Coronary artery (tissue), 2 donors: Measurements from ENCODE around the gene AGBL1.
"Not testable (repeated sequence)": the region's sequence is repeated elsewhere in the genome, so short reads cannot be mapped to it uniquely, and the experiment has no call there.

Source experiments
- DNase-seq: peaks from one replicate; pipeline ENCODE4 v3.0.0-alpha.2; 2017; ENCODE audit warnings: low spot score
- H3K27ac ChIP-seq, 2 donors: fragments of 200-600 bp; sonication (generic); one replicate each; pipeline ENCODE4 v1.5.1; 2016 to 2019
- H3K4me3 ChIP-seq: fragments of 200-600 bp; sonication (generic); 2 replicates; pipeline ENCODE4 v1.5.1; 2016; ENCODE audit warnings: mild to moderate bottlenecking, moderate library complexity
- CTCF ChIP-seq: fragments of 200-600 bp; sonication (generic); IDR thresholded peaks from one replicate; pipeline ENCODE4 v1.5.1; 2019; ENCODE audit warnings: antibody characterized with exemption

The AGBL1 gene

GRCh38 chr15:86506401-86506800 is 426.7 kb downstream of the AGBL1 start:
- TF ChIP-seq CTCF, result no peak
- no peak overlapping the region for H3K4me3 ChIP-seq
- no peak overlapping the region for H3K27ac ChIP-seq
- DNase-seq, result no peak

GRCh38 chr15:86515625-86516024 is 436.0 kb downstream of the AGBL1 start:
- TF ChIP-seq CTCF, result no peak
- DNase-seq, result no peak
- no peak overlapping the region for H3K4me3 ChIP-seq
- no peak overlapping the region for H3K27ac ChIP-seq

GRCh38 chr15:86522721-86523120 is 443.1 kb downstream of the AGBL1 start:
- no peak for DNase-seq
- no peak overlapping the region for H3K4me3 ChIP-seq
- no peak for TF ChIP-seq CTCF
- no peak overlapping the region for H3K27ac ChIP-seq

- DNase-seq, result no peak
- TF ChIP-seq CTCF, result no peak
- H3K27ac ChIP-seq, result no peak overlapping the region
These were observed 447.4 kb downstream of the AGBL1 start for GRCh38 chr15:86526938-86527690.

GRCh38 chr15:86528094-86528493 is 448.4 kb downstream of the AGBL1 start:
- not testable (repeated sequence) for H3K4me3 ChIP-seq, DNase-seq, H3K27ac ChIP-seq

More at GRCh38 chr15:86526938-86527690, 447.4 kb downstream of the AGBL1 start:
- no peak overlapping the region for H3K4me3 ChIP-seq

- no peak for TF ChIP-seq CTCF
- Histone ChIP-seq H3K4me3 (no peak overlapping the region), H3K27ac (no peak overlapping the region)
- DNase-seq, result no peak
These were observed 458.5 kb downstream of the AGBL1 start for GRCh38 chr15:86538141-86538540.

- DNase-seq, result no peak
- Histone ChIP-seq H3K4me3 (no peak overlapping the region), H3K27ac (no peak overlapping the region)
- TF ChIP-seq CTCF, result no peak
These were observed 461.3 kb downstream of the AGBL1 start for GRCh38 chr15:86540840-86541467.
